ENCODE results near the gene PPP2R2C. TPM values are rescaled to one million over a fixed set of nuclear protein-coding genes. Genes with fewer than 3 reads are reported as not detected.

Gene PPP2R2C
- total and polyA plus RNA-seq, 10 of the 15 experiments (the other 5 are each of a cell fraction or from before 2014, with no cell fraction given): 0.13 to 0.15 TPM; not detected in 8

- 65% methylated on average over 9 of the region's 9 CpGs for WGBS (ENCODE audit: insufficient coverage, insufficient replicate concordance, low lambda C conversion rate, missing lambda C conversion rate)
- no peaks in the 10 kb centered on the region for H3K36me3 ChIP-seq (ENCODE audit: control insufficient read depth in 2 of 2, insufficient read depth in 2 of 2, low read length in 1 of 2)
- TF ChIP-seq RAD21 (IDR thresholded peaks at IDR 0.05; ENCODE audit: insufficient read depth, low read depth, low read length): no peak
- TF ChIP-seq MTA3 (IDR thresholded peaks at IDR 0.05; ENCODE audit: borderline replicate concordance, low read length): no peak
- TF ChIP-seq NFIC (IDR thresholded peaks at IDR 0.05; ENCODE audit: low read depth, low read length): no peak
- no peak for TF ChIP-seq MYC (IDR thresholded peaks at IDR 0.05; ENCODE audit: insufficient read depth, insufficient read length, insufficient replicate concordance, low read length, severe bottlenecking)
- TF ChIP-seq BHLHE40 (IDR thresholded peaks at IDR 0.05; ENCODE audit: borderline replicate concordance in 1 of 2, low read depth in 2 of 2, low read length in 1 of 2): no peak
- TF ChIP-seq PAX8 (IDR thresholded peaks at IDR 0.05): no peak
- TF ChIP-seq RELB (IDR thresholded peaks at IDR 0.05; ENCODE audit: low read depth): no peak
- TF ChIP-seq EGR1 (IDR thresholded peaks at IDR 0.05; ENCODE audit: borderline replicate concordance in 1 of 2, low read depth in 2 of 2, low read length in 2 of 2): no peak
- no peak for TF ChIP-seq ZBTB33 (IDR thresholded peaks at IDR 0.05)
- no peak for TF ChIP-seq POU2F2 (IDR thresholded peaks at IDR 0.05; ENCODE audit: borderline replicate concordance, low read depth, low read length)
- intact Hi-C loops (cut with micrococcal nuclease; ENCODE audit: unreplicated experiment): no loop called here
- BruUV-seq (replicated peaks): no TSS peak
- no peak overlapping the region for H3K9ac ChIP-seq (ENCODE audit: control insufficient read depth, insufficient read depth, low read length)
- CTCF ChIA-PET: interaction anchor here (1.9 kb wide), 1 partner anchor 45 kb away, joined by 5 read pairs; no protein-coding TSS in a partner anchor
- no peaks in the 10 kb centered on the region for H3K9me3 ChIP-seq (replicated peaks; ENCODE audit: control insufficient read depth, insufficient read depth, low read length)
- SMC1A ChIA-PET (ENCODE audit: uncharacterized antibody, unreplicated experiment): no interaction called here
- H3K4me2 ChIP-seq (ENCODE audit: control insufficient read depth, insufficient read depth): no peak overlapping the region
- H2AFZ ChIP-seq (ENCODE audit: control insufficient read depth, low read depth, low read length): no peak overlapping the region
- RAD21 ChIA-PET (ENCODE audit: unreplicated experiment): interaction anchor here (1.3 kb wide), 1 partner anchor 32 kb away, joined by 4 read pairs; no protein-coding TSS in a partner anchor
- no peak for DNase-seq (ENCODE audit: low read depth, low spot score)
- H3K4me3 ChIP-seq: no peak overlapping the region
- POLR2A ChIA-PET: no interaction called here
- no peak overlapping the region for H3K27ac ChIP-seq (ENCODE audit: control insufficient read depth, insufficient read depth)
- in situ Hi-C loops (cut with MboI): no loop called here
- ATAC-seq: no peak
- no peak for FAIRE-seq
- no peaks in the 10 kb centered on the region for H3K4me1 ChIP-seq (ENCODE audit: control insufficient read depth, insufficient read depth, low read length)
- H3K79me2 ChIP-seq (ENCODE audit: control insufficient read depth, insufficient read depth, low read length): no peaks in the 10 kb centered on the region
- H4K20me1 ChIP-seq (ENCODE audit: control insufficient read depth, insufficient read depth): no peaks in the 10 kb centered on the region
- H3K27me3 ChIP-seq (replicated peaks in 1 of 2; ENCODE audit: control insufficient read depth in 2 of 2, insufficient read depth in 2 of 2, low read length in 1 of 2): no peaks in the 10 kb centered on the region
Observed at GRCh38 chr4:6296026-6296425, 176.4 kb downstream of the PPP2R2C start.

All from GM12878 (cell line).